Measurements from ENCODE around the gene LRP1-AS.

LRP1-AS gene

DNA sequence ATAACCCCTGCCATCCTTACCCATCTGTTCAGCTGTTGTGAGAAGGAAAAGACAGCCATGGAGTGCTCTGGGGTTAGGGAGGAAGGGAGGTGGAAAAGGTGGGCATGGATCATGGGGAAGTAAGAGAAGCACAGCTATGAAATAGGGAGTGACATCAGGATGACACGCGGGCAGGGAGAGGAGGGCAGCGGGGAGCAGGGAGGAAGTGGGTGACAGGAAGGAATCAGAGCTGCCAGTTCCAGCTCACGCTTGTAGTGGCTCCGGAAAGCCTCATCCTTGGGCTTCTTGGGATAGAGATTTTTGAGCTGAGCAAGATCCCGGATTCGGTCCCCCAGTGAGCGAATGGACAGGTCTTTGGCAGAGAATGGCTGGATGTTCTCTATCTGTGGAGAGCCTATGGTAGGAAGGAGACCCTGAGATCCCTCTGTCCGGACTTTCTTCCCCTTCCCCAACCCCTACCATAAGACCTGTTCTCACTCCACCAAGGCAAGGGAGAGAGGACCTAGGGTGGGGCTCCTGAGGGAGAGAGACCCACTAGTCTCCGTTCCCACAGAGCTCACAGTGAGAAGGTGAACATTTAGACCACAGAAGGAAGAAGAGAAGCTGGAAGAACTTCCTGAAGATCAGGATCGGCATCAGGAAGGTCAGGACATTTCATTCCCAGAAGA, 48.2 kb downstream of the LRP1-AS start:
- DNase-seq (ENCODE audit: low read depth in 3 of 3), result no peak

DNA sequence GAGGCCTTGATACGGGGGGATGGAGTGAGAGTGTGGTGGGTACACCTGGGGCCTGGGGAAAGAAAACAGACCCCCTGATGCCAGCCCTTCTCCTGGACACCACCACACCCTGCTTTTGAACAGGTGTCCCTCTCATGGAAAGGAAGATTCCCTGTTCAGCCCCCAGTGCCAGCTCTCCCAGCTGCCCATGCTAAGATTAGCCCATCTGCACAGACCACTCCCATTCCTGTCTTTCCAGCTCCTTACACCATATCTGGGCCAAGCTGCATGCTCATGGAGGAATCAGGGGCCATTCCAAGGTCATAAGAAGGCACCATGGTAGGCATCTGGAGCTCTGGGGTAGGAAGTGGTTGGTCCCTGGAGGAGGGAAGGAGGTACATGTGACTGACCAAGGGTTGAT, 48.9 kb downstream of the LRP1-AS start:
- no peak for DNase-seq (ENCODE audit: low read depth in 3 of 3)

DNA sequence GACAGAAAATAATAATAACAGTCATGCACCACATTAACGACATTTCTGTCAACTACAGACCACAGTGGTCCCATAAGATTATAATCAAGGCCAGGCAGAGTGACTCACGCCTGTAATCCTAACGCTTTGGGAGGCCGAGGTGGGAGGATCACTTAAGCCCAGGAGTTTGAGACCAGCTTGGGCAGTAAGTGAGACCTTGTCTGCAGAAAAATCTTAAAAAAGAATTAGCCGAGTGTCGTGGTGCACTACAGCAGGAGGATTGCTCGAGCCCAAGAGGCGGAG, 49.9 kb downstream of the LRP1-AS start:
- no peak for DNase-seq (ENCODE audit: low read depth in 3 of 3)

DNA sequence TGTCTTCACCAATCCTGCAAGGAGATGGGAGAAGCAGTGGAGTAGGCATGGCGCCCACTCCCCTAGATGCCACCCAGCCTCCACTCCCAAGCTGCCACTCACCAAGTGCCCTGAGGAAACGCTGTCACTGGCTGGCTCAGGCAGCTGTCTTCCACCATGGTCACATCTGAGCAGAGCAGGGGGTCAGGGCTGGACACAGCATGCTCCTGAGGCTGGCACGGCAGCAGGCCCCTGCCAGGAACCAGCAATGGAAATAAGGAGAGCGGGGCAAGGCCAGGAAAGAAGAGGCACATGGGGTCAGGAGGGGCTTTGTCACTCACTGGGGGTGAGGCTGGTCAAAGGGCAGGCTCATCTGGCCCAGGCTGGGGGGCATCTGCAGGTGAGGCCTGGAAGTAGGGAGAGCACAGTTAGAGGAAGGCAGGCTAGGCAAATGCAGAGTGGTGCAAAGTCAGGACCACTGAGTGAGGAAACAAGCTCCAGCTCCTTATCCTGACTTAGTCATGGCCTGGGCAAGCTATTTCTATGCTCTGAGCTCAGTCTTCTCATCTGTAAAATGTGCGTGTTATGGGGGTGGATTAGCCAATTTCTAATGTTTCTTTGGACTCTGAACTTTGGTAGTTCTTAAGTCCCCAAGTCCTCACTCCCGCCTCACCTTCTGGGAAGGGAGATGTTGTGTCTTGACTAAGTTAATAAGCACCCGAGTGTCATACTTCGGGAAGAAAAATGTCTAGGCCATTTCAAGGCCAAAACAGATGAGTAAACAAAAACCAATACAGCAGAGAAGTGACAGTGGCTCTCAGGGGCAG, 50.5 kb downstream of the LRP1-AS start:
- no peak for DNase-seq (ENCODE audit: low read depth in 3 of 3)

DNA sequence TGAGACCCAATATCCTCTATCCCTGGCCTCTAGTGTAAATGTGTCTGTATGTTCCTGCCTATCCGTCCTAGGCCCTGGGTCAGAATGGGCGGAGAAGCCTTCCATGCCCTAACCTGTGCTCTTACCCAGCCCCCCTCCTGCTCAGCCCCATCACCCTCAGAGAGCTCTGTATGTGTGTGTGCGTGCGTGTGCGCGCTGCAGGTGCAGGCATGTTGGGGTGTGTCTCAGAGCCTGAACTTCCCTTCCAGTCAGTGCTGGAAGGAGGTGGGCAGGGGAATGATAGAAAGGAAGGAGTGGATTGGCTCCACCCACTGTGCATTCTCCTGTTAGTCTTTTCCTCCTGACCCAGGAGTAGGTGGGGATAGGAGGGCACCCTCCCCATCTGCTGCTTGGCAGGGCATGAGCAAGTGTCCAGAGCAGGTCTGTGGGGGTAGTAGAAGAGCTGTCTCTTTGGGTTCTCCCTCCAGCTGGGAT, 51.3 kb downstream of the LRP1-AS start:
- DNase-seq (ENCODE audit: low read depth in 3 of 3), result no peak

DNA sequence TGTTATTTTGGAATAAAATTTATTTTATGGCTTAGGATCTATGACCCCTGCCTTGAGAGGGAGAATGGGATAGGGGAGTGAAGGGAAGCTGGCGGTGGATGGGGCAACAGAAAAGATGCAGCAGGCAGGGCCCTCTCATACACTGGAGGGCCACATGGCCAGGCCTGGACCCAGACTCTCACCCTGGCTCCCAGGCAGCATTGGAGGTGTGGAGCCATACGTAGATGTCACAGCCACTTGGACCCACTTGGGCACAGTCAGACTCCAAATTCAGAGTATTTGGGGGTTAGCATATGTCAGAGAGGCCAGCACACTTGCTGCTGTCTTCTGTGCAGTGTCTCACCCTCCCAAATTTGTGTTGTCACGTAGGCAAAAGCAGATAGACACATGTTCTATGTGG, 52.0 kb downstream of the LRP1-AS start:
- no peak for DNase-seq (ENCODE audit: low read depth in 3 of 3)

Measured in stimulated activated CD4-positive, alpha-beta T cell treated with anti-CD3 and anti-CD28 coated beads, TNF-alpha, amount 100 ng/mL, for 4 hours (primary cell).